CD4-positive, alpha-beta T cell (primary cell): ENCODE results near the gene CARM1. TPM values are rescaled to one million over a fixed set of nuclear protein-coding genes. Genes with fewer than 3 reads are reported as not detected.
"Not testable (repeated sequence)": the region's sequence is repeated elsewhere in the genome, so short reads cannot be mapped to it uniquely, and the experiment has no call there.

Source experiments
- ATAC-seq: fragments of 200-7000 bp; cut with Tn5 transposase; one replicate; pipeline ENCODE4 v1.10.0; 2022; ENCODE audit warnings: mild to moderate bottlenecking; ENCODE audit not compliant: poor library complexity
- CTCF ChIA-PET: fragments of 350-600 bp; sonication (Branson Sonifier 250); formaldehyde crosslinking; loops from one replicate; lab custom pipeline; 2021; ENCODE audit warnings: antibody characterized with exemption, inconsistent platforms; lab: Charles Lee
- POLR2A ChIA-PET: fragments of 350-600 bp; sonication (Branson Sonifier 250); formaldehyde crosslinking; loops from one replicate; lab custom pipeline; 2021; ENCODE audit warnings: antibody characterized with exemption, inconsistent platforms; lab: Charles Lee
- DNase-seq, 14 experiments: peaks; one replicate each; pipeline ENCODE4 v3.0.0-alpha.2; 2013 to 2020; ENCODE audit warnings: mixed read lengths in 2 of 14
- H3K27ac ChIP-seq, 2 donors: one replicate each; pipeline versions ENCODE4 v1.5.1 to v1.7.0; 2013; ENCODE audit warnings: low read length in 2 of 2, low read depth in 1 of 2, mild to moderate bottlenecking in 1 of 2
- H3K27me3 ChIP-seq, 2 experiments: 1 replicate in 1 of 2; 2 replicates in 1 of 2; pipeline versions ENCODE4 v1.6.1 to v1.7.0; 2013; ENCODE audit warnings: low read length in 2 of 2, control low read depth in 1 of 2, mild to moderate bottlenecking in 1 of 2, moderate library complexity in 1 of 2; ENCODE audit not compliant: insufficient read depth in 2 of 2, control insufficient read depth in 1 of 2
- H3K36me3 ChIP-seq: one replicate; pipeline ENCODE4 v1.6.1; 2013; ENCODE audit warnings: low read length, control low read depth; ENCODE audit not compliant: insufficient read depth
- H3K4me1 ChIP-seq: one replicate; pipeline ENCODE4 v1.6.1; 2013; ENCODE audit warnings: low read length, control low read depth; ENCODE audit not compliant: insufficient read depth
- H3K4me3 ChIP-seq: one replicate; pipeline ENCODE4 v1.5.1; 2013; ENCODE audit warnings: mild to moderate bottlenecking, low read length, moderate library complexity
- H3K9me3 ChIP-seq, 2 experiments: 1 replicate in 1 of 2; 2 replicates in 1 of 2; pipeline versions ENCODE4 v1.6.1 to v1.7.0; 2013; ENCODE audit warnings: low read length in 2 of 2, mild to moderate bottlenecking in 2 of 2, control low read depth in 1 of 2, moderate library complexity in 1 of 2; ENCODE audit not compliant: control insufficient read depth in 1 of 2, insufficient read depth in 1 of 2
- H3K27ac Mint-ChIP-seq: one replicate; pipeline ENCODE4 v1.8.0; 2020; ENCODE audit warnings: mixed read lengths
- H3K27me3 Mint-ChIP-seq: one replicate; pipeline ENCODE4 v1.8.0; 2021; ENCODE audit warnings: mixed read lengths
- H3K36me3 Mint-ChIP-seq: one replicate; pipeline ENCODE4 v1.8.0; 2021; ENCODE audit warnings: low read depth, mixed read lengths
- H3K4me1 Mint-ChIP-seq: one replicate; pipeline ENCODE4 v1.8.0; 2021; ENCODE audit warnings: low read depth, mixed read lengths
- H3K4me3 Mint-ChIP-seq: one replicate; pipeline ENCODE4 v1.8.0; 2020; ENCODE audit warnings: mild to moderate bottlenecking, mixed read lengths
- H3K9me3 Mint-ChIP-seq: one replicate; pipeline ENCODE4 v1.8.0; 2020; ENCODE audit warnings: mixed read lengths
- intact Hi-C, 2 experiments: fragments of 100-400 bp; cut with DNase I in 1 of 2; cut with micrococcal nuclease in 1 of 2; formaldehyde crosslinking; loops; one replicate each; pipeline versions ENCODE4 v1.15.1 to v1.9.0; 2023 to 2025; cut with DNase I, micrococcal nuclease
- total RNA-seq, 174 experiments: library from RNA in 2 of 174; stranded (reverse) in 2 of 174; gene quantifications; one replicate each; pipeline ENCODE4 v1.2.3 and lab custom pipeline; 2021 to 2026
- TF ChIP-seq, protein P1 (sequence below): fragments of 200-600 bp; IDR thresholded peaks from one replicate; pipeline ENCODE4 v1.8.0; 2022; ENCODE audit warnings: antibody characterized with exemption, mild to moderate bottlenecking

Gene CARM1
- total RNA-seq, 2 experiments from 2014 or later: 17.5 to 18.0 TPM

DNA sequence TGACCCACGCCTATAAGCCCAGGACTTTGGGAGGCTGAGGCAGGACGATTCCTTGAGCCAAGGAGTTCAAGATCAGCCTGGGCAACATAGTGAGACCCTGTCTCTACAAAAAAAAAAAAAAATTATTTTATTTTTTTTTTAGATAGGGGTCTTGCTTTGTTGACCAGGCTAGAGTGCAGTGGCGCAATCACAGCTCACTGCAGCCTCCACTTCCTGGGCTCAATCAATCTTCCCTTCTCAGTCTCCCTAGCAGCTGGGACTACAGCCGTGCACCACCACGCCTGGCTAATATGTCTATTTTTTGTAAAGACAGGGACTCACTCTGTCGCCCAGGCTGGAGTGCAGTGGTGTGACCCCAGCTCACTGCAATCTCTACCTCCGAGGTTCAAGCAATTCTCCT, 18.4 kb upstream of the CARM1 start:
- Histone ChIP-seq H3K4me3 (no peak overlapping the region), H3K9me3 (no peaks in the 10 kb centered on the region), H3K27ac (no peak overlapping the region), H3K27me3 (no peaks in the 10 kb centered on the region), H3K4me1 (peaks cover 3% of the 10 kb centered on the region), H3K36me3 (no peaks in the 10 kb centered on the region)
- ChIA-PET CTCF (interaction anchor here (0.8 kb wide), 1 partner anchor 11 kb away, joined by 3 read pairs; no protein-coding TSS in a partner anchor), POLR2A (no interaction called here)
- no peak overlapping the region for H3K4me3 Mint-ChIP-seq
- no peaks in the 10 kb centered on the region for H3K4me1 Mint-ChIP-seq
- H3K36me3 Mint-ChIP-seq: no peaks in the 10 kb centered on the region
- H3K27me3 Mint-ChIP-seq: no peaks in the 10 kb centered on the region
- no peak for DNase-seq
- H3K9me3 Mint-ChIP-seq: no peaks in the 10 kb centered on the region
- TF ChIP-seq, protein P1, sequence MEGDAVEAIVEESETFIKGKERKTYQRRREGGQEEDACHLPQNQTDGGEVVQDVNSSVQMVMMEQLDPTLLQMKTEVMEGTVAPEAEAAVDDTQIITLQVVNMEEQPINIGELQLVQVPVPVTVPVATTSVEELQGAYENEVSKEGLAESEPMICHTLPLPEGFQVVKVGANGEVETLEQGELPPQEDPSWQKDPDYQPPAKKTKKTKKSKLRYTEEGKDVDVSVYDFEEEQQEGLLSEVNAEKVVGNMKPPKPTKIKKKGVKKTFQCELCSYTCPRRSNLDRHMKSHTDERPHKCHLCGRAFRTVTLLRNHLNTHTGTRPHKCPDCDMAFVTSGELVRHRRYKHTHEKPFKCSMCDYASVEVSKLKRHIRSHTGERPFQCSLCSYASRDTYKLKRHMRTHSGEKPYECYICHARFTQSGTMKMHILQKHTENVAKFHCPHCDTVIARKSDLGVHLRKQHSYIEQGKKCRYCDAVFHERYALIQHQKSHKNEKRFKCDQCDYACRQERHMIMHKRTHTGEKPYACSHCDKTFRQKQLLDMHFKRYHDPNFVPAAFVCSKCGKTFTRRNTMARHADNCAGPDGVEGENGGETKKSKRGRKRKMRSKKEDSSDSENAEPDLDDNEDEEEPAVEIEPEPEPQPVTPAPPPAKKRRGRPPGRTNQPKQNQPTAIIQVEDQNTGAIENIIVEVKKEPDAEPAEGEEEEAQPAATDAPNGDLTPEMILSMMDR: no peak
- no peak overlapping the region for H3K27ac Mint-ChIP-seq
- intact Hi-C loops: no loop called here
- no peak for ATAC-seq

DNA sequence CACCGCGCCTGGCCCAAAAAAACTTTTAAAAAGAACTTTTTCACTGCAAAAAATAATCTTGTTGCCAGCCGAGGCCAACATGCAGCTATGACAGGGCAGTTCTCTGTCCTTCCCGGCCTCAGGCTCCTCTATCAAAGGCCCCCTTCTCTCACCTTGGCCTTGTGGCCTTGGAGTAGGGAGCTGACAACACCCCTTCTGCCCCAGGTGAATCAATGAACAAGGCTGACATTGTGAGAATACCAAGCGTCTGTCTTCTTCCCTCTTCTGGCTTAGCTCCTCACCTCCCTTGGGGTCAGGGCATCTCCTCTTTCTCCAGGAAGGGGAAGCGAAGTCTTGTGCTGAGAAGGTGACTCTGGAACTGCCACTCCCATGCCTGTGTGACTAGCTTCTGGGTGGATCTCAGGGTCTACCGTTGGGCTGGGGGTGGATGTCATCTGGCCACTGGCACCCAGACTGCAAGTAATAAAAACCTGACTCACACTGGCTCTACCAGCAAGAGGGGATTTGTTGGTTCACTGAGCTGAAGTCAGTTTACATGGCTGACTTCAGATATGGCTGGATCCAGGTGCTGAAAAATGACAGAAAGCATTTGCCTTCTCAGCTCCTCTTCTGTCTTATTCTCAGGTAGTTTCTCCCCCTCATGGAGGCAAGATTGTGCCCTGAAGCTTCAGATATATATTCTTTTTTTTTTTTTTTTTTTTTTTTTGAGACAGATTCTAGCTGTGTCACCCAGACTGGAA, 16.8 kb upstream of the CARM1 start:
- Histone ChIP-seq H3K9me3 (no peaks in the 10 kb centered on the region), H3K4me3 (no peak overlapping the region), H3K36me3 (no peaks in the 10 kb centered on the region), H3K4me1 (no peaks in the 10 kb centered on the region), H3K27ac (no peak overlapping the region), H3K27me3 (no peaks in the 10 kb centered on the region)
- intact Hi-C loops: no loop called here
- POLR2A ChIA-PET: no interaction called here
- CTCF ChIA-PET: interaction anchor here (0.6 to 1.4 kb wide), 3 partner anchors 10 to 138 kb away, joined by 3 to 6 read pairs (median 3); no protein-coding TSS in a partner anchor
- no peaks in the 10 kb centered on the region for H3K4me1 Mint-ChIP-seq
- H3K36me3 Mint-ChIP-seq: no peaks in the 10 kb centered on the region
- no peaks in the 10 kb centered on the region for H3K9me3 Mint-ChIP-seq
- DNase-seq: no peak
- no peak for ATAC-seq
- H3K4me3 Mint-ChIP-seq: no peak overlapping the region
- H3K27me3 Mint-ChIP-seq: no peaks in the 10 kb centered on the region
- no peak overlapping the region for H3K27ac Mint-ChIP-seq
- TF ChIP-seq, protein P1: no peak

DNA sequence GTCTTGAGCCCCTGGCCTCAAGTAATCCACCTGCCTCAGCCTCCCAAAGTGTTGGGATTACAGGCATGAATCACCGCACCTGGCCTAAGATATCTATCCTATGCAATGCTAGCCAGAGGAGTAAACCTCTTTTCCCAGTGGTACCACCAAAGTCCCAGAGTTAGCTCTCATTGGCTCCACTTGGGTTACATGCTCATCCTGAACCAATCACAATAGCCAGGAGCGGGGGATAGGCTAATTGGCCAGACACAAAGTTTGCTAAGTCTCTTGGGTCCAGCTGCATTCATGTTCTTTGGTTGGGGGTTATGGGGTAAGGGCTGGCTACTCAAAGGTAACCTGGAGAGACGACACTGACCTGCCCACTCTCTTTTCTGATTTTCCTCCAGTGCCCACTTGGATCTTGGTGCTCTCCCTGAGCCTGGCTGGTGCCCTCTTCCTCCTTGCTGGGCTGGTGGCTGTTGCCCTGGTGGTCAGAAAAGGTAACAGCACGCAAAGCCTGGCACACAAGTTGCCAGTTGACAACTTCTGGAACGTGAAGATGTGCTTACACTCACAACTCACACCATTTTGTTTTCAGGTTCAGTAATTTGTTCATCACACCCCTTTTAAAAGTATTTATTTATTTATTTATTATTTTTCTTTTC, 15.4 kb upstream of the CARM1 start:
- DNase-seq (peak in 4 of 14 experiments; percentile 30 to 61 (median 44)), ATAC-seq (peak; percentile 56)
- Mint-ChIP-seq H3K27ac (no peak overlapping the region), H3K9me3 (no peaks in the 10 kb centered on the region), H3K36me3 (no peaks in the 10 kb centered on the region), H3K27me3 (no peaks in the 10 kb centered on the region), H3K4me1 (no peaks in the 10 kb centered on the region), H3K4me3 (no peak overlapping the region)
- no peaks in the 10 kb centered on the region for H3K4me1 ChIP-seq
- no peak overlapping the region for H3K27ac ChIP-seq
- ChIA-PET CTCF (interaction anchor here (1.4 kb wide), 1 partner anchor 139 kb away, joined by 3 read pairs; no protein-coding TSS in a partner anchor), POLR2A (no interaction called here)
- H3K9me3 ChIP-seq: no peaks in the 10 kb centered on the region
- H3K27me3 ChIP-seq: no peaks in the 10 kb centered on the region
- intact Hi-C loops: no loop called here
- no peaks in the 10 kb centered on the region for H3K36me3 ChIP-seq
- no peak overlapping the region for H3K4me3 ChIP-seq
- TF ChIP-seq, protein P1: peak; percentile 40

DNA sequence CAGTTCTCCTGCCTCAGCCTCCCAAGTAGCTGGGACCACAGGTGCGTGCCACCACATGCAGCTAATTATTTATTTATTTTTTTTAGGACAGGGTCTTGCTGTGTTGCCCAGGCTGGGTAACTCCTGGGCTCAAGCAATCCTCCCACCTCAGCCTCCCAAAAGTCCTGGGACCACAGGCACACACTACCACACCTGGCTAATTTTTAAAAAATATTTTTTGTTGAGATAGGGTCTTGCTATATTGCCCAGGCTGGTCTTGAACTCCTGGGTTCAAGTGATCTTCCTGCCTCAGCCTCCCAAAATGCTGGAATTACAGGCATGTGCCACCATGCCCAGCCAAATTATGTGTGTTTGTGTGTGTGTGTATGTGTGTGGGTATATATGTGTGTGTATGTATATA, 14.5 kb upstream of the CARM1 start:
- H3K27ac ChIP-seq, H3K36me3 ChIP-seq, H3K4me1 ChIP-seq, H3K4me1 Mint-ChIP-seq, H3K4me3 ChIP-seq, H3K27me3 ChIP-seq, intact Hi-C loops, H3K27ac Mint-ChIP-seq, POLR2A ChIA-PET, DNase-seq, H3K9me3 ChIP-seq, H3K4me3 Mint-ChIP-seq, H3K36me3 Mint-ChIP-seq, H3K27me3 Mint-ChIP-seq, CTCF ChIA-PET, ATAC-seq, H3K9me3 Mint-ChIP-seq: not testable (repeated sequence)
